C4-2B (cell line): ENCODE results near the gene HYOU1.

Experiments used
- ZFX ChIP-seq: fragments of 450-650 bp; IDR thresholded peaks from 2 replicates; pipeline ENCODE4 v1.6.1; 2017
- TF ChIP-seq, protein P1 (sequence below): fragments of 450-650 bp; conservative IDR thresholded peaks from 2 replicates; pipeline ENCODE4 v1.5.1; 2017; ENCODE audit warnings: mild to moderate bottlenecking

- TF ChIP-seq, protein P1, sequence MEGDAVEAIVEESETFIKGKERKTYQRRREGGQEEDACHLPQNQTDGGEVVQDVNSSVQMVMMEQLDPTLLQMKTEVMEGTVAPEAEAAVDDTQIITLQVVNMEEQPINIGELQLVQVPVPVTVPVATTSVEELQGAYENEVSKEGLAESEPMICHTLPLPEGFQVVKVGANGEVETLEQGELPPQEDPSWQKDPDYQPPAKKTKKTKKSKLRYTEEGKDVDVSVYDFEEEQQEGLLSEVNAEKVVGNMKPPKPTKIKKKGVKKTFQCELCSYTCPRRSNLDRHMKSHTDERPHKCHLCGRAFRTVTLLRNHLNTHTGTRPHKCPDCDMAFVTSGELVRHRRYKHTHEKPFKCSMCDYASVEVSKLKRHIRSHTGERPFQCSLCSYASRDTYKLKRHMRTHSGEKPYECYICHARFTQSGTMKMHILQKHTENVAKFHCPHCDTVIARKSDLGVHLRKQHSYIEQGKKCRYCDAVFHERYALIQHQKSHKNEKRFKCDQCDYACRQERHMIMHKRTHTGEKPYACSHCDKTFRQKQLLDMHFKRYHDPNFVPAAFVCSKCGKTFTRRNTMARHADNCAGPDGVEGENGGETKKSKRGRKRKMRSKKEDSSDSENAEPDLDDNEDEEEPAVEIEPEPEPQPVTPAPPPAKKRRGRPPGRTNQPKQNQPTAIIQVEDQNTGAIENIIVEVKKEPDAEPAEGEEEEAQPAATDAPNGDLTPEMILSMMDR = no peak
- no peak for TF ChIP-seq ZFX
Measured at GRCh38 chr11:119042927-119043326, 14.1 kb downstream of the HYOU1 start.
